Right atrium auricular region (tissue), 2 donors: ENCODE data around the gene ERG. TPM values are rescaled to one million over a fixed set of nuclear protein-coding genes. Genes with fewer than 3 reads are reported as not detected.

Experiments used
- DNase-seq: peaks from one replicate; pipeline ENCODE4 v3.0.0-alpha.2; 2019; ENCODE audit warnings: low spot score
- H3K27ac ChIP-seq, 2 donors: fragments of 200-600 bp; sonication (generic); 1 replicate in 1 of 2; 2 replicates in 1 of 2; pipeline ENCODE4 v1.5.1; 2016 to 2019
- H3K27me3 ChIP-seq, 2 donors: fragments of 200-600 bp; sonication (generic); one replicate each; pipeline versions ENCODE4 v1.5.1 to v1.6.0; 2017 to 2019
- H3K36me3 ChIP-seq: fragments of 200-600 bp; sonication (generic); one replicate; pipeline ENCODE4 v1.5.1; 2016
- H3K4me1 ChIP-seq, 2 donors: fragments of 200-600 bp; sonication (generic); one replicate each; pipeline versions ENCODE4 v1.5.1 to v1.6.0; 2017 to 2019
- H3K4me3 ChIP-seq, 2 donors: fragments of 200-600 bp; sonication (generic); 1 replicate in 1 of 2; 2 replicates in 1 of 2; pipeline ENCODE4 v1.5.1; 2017 to 2019; ENCODE audit warnings: mild to moderate bottlenecking in 1 of 2, moderate library complexity in 1 of 2
- H3K9me3 ChIP-seq, 2 donors: fragments of 200-600 bp; sonication (generic); one replicate each; pipeline ENCODE4 v1.5.1; 2019
- total RNA-seq, 2 donors: library from RNA; depleted of rRNA; stranded (reverse); fragments of >200 nt; gene quantifications; one replicate each; pipeline ENCODE4 v1.1.0, GENCODE V29; 2016
- TF ChIP-seq, protein P1 (sequence below), 2 donors: fragments of 200-600 bp; sonication (generic); IDR thresholded peaks; one replicate each; pipeline ENCODE4 v1.5.1; 2019; ENCODE audit warnings: antibody characterized with exemption in 2 of 2

Gene ERG
- total RNA-seq, 2 donors from 2014 or later: 6.3 to 13.2 TPM

DNA sequence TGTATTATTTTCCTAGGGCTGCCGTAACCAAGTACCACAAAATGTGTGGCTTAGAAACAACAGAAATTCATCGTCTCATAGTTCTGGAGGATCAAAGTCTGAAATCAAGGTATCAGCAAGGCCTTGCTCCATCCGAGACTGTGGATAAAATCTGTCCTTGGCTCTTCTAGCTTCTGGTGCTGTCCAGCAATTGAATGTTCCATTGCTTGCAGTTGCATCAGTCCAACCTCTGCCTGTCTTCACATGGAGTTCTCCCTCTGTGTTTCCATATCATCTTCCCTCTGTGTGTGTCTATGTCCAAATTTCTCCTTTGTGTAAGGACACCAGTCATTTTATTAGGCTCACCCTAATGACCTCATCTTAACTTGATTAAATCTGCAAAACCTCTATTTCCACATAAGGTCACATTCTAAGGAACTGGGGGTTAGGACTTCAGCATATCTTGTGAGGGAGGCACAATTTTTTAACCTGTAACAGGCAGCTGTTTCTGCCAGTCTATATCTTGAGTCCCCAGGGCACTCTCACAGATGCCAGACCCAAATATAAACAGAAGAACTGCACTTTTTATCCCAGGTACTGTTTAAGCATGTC is 84.2 kb downstream of the ERG start:
- Histone ChIP-seq H3K4me3 (no peak overlapping the region), H3K27ac (no peak overlapping the region), H3K27me3 (no peaks in the 10 kb centered on the region), H3K36me3 (no peaks in the 10 kb centered on the region), H3K4me1 (no peaks in the 10 kb centered on the region), H3K9me3 (peaks cover 0 to 6% of the 10 kb centered on the region in 2 donors)
- no peak for DNase-seq
- TF ChIP-seq, protein P1, sequence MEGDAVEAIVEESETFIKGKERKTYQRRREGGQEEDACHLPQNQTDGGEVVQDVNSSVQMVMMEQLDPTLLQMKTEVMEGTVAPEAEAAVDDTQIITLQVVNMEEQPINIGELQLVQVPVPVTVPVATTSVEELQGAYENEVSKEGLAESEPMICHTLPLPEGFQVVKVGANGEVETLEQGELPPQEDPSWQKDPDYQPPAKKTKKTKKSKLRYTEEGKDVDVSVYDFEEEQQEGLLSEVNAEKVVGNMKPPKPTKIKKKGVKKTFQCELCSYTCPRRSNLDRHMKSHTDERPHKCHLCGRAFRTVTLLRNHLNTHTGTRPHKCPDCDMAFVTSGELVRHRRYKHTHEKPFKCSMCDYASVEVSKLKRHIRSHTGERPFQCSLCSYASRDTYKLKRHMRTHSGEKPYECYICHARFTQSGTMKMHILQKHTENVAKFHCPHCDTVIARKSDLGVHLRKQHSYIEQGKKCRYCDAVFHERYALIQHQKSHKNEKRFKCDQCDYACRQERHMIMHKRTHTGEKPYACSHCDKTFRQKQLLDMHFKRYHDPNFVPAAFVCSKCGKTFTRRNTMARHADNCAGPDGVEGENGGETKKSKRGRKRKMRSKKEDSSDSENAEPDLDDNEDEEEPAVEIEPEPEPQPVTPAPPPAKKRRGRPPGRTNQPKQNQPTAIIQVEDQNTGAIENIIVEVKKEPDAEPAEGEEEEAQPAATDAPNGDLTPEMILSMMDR (IDR thresholded peaks at IDR 0.05): no peak

DNA sequence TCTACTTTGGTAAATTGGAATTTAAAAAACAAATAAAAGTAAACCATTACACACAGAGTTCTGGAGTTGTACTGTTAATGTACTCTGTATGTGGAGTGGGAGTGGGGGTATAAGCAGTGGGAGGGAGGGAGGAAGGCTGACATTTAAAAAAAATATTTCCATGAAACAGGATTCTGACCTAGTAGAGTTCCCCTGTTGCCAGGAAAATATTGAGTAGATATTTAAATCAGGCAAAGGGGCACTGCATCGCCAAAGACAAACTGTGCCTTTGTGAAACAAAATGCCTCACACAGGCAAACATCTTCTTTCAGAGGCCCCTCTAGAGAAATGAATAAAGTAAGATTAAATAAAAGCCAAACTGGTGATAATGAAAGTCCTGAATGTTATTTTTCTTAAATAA is 87.8 kb downstream of the ERG start:
- no peak overlapping the region for H3K27ac ChIP-seq
- H3K4me1 ChIP-seq: no peaks in the 10 kb centered on the region
- TF ChIP-seq, protein P1 (IDR thresholded peaks at IDR 0.05): no peak
- H3K27me3 ChIP-seq: no peaks in the 10 kb centered on the region
- H3K9me3 ChIP-seq: peaks cover 0 to 6% of the 10 kb centered on the region in 2 donors
- no peak overlapping the region for H3K4me3 ChIP-seq
- no peaks in the 10 kb centered on the region for H3K36me3 ChIP-seq
- no peak for DNase-seq

DNA sequence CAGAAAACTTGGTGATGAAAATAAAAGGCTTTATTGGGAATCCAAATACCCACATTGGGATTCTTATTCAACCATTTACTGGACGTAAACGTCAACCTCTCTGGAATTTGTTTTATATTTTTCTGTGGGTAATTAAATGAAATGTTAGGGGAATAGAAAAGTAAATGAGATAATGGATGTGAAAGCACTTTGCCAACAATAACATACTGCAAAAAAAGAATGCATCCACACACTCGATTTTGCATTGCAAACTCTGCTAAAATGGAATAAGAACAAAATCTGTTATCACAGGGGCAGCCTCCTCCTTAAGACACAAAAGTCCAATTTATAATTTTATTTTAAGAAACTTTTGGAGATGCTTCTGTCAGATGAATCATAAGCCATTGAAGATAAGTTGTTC is 88.4 kb downstream of the ERG start:
- Histone ChIP-seq H3K4me1 (no peaks in the 10 kb centered on the region), H3K36me3 (no peaks in the 10 kb centered on the region), H3K27me3 (no peaks in the 10 kb centered on the region), H3K9me3 (peaks cover 0 to 6% of the 10 kb centered on the region in 2 donors), H3K4me3 (no peak overlapping the region), H3K27ac (no peak overlapping the region)
- TF ChIP-seq, protein P1 (IDR thresholded peaks at IDR 0.05): no peak
- no peak for DNase-seq

DNA sequence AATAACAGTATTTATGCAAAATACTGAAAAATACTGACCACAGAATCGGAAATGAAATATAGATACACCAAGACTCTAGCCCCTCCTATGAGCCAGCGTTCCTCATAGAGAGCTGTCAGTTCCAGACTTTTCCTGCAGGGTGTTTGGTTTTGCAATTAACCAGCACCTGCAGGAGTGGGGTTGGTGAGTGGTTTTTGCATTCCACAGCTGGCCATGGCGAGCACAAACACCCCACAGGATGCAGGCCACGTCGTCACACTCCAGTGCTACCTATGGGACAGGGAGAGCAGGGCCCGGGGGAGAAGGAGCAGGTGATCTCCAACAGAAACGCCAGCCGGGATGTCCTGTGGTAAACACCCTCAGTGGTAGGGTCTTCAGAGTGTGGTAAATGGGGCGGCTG is 94.1 kb downstream of the ERG start:
- no peaks in the 10 kb centered on the region for H3K36me3 ChIP-seq
- TF ChIP-seq, protein P1 (IDR thresholded peaks at IDR 0.05): no peak
- DNase-seq: no peak

DNA sequence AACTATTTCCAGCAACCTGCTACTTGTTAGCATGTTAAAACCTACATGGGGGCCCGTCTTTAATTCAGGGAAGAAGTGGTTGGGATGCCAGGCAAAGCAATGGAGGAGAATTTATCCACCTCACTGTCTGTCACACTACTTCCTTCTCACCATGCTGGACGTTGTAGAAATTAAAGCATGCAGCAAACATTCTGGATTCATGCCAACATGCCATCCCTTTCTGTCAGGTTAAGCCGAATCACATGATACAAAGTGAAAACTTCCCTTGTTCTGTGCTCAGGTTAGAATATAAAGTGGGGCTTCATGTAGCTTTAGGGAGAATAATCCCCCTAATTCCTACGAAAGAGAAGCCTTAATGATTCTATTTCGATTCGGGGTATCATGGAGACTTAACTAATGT is 95.5 kb downstream of the ERG start:
- no peak overlapping the region for H3K27ac ChIP-seq
- H3K27me3 ChIP-seq: no peaks in the 10 kb centered on the region
- H3K4me3 ChIP-seq: no peak overlapping the region
- H3K36me3 ChIP-seq: no peaks in the 10 kb centered on the region
- no peaks in the 10 kb centered on the region for H3K4me1 ChIP-seq
- no peaks in the 10 kb centered on the region for H3K9me3 ChIP-seq
- no peak for DNase-seq
- TF ChIP-seq, protein P1 (IDR thresholded peaks at IDR 0.05): no peak

More for the DNA sequence above, 94.1 kb downstream of the ERG start:
- no peak overlapping the region for H3K27ac ChIP-seq
- no peaks in the 10 kb centered on the region for H3K9me3 ChIP-seq
- no peak overlapping the region for H3K4me3 ChIP-seq
- H3K4me1 ChIP-seq: no peaks in the 10 kb centered on the region
- H3K27me3 ChIP-seq: no peaks in the 10 kb centered on the region

DNA sequence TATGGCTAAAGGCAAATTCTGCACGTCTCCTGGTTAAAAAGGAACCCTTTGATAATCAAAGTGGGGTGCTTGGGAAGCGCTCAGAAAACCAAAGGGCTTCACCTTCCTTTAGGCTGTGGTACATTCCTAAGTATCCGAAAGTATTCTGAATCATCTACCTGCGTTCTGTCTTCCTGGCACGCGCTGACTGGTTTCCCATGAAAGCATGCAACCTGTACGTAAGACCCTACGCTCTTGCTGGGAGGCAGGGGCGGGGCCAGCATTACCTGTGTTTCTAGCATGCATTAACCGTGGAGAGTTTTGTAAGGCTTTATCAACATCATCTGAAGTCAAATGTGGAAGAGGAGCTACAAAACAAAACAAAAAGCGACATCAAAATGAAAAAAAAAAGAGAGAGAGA is 96.0 kb downstream of the ERG start:
- Histone ChIP-seq H3K4me3 (no peak overlapping the region), H3K9me3 (no peaks in the 10 kb centered on the region), H3K36me3 (no peaks in the 10 kb centered on the region), H3K27ac (no peak overlapping the region), H3K27me3 (no peaks in the 10 kb centered on the region), H3K4me1 (no peaks in the 10 kb centered on the region)
- TF ChIP-seq, protein P1 (IDR thresholded peaks at IDR 0.05): no peak
- no peak for DNase-seq
